ENCODE measurements around the gene KLC4. TPM values are rescaled to one million over a fixed set of nuclear protein-coding genes. Genes with fewer than 3 reads are reported as not detected.
A peak's percentile ranks its signal among the peaks of the same experiment; 100 is the strongest.

The KLC4 gene
- polyA plus RNA-seq, 1 experiment = 9.1 TPM

DNA sequence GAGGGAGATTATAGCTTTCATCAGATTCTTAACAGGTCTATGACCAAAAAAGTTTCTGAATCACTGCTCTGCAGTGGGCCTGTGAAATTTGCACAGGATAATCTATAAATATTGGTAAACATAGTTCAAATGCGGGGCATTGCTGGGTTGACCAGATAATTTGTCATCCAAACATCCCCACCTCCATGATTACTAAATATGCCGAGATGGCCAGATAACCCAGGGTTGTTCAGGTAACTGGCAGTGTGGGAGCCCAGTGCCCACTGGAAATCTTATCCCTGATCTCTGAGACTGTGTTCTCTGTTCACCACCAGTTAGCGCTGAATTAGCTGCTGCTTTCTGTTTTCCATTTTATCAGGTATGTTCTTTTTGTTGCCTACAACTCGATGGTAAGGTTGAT lies 38.1 kb downstream of the KLC4 start:
- H3K9me3 ChIP-seq (ENCODE audit: control insufficient read depth, insufficient read depth, low read length) = no peaks in the 10 kb centered on the region
- peak overlapping the region; percentile 22 for H3K27ac ChIP-seq (ENCODE audit: low read depth, low read length)
- no peak for DNase-seq (ENCODE audit: low read depth, low spot score)
- no peak for TF ChIP-seq CTCF (IDR thresholded peaks at IDR 0.05; ENCODE audit: low read depth, low read length)
- no peak overlapping the region for H3K4me3 ChIP-seq (ENCODE audit: low read depth, low read length)
- ChIA-PET CTCF (interaction anchor here (0.9 to 2.0 kb wide), 3 partner anchors 10 to 47 kb away, joined by 3 to 7 read pairs (median 5); no protein-coding TSS in a partner anchor), POLR2A (interaction anchor here (1.0 to 1.5 kb wide), 3 partner anchors 22 to 44 kb away, joined by 4 to 21 read pairs (median 10); partner anchors contain the start of genes CUL7 and PTK7)
- H3K27me3 ChIP-seq (ENCODE audit: control insufficient read depth, insufficient read depth, low read length) = no peaks in the 10 kb centered on the region

DNA sequence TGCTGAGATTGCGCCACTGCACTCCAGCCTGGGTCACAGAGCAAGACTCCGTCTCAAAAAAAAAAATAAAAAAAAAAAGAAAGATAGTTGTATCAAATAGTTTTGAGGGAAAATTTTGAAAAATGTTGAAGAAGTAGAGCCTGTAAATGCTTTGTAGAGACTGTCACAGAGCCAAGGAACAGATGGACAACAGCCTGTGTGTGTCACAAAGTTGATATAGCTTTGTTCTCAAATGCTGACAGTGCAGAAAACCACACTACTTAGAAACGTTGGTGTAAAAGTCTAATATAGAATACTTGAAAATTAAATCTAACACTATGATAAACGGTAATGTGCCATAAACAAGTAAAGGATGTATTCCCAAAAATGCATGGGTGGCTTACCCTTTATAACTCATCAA lies 42.1 kb downstream of the KLC4 start:
- ChIA-PET CTCF (interaction anchor here (1.3 kb wide), 1 partner anchor 24 kb away, joined by 5 read pairs; no protein-coding TSS in a partner anchor), POLR2A (interaction anchor here (0.5 kb wide), 1 partner anchor 12 kb away, joined by 5 read pairs; no protein-coding TSS in a partner anchor)
- no peak for TF ChIP-seq CTCF (IDR thresholded peaks at IDR 0.05; ENCODE audit: low read depth, low read length)

DNA sequence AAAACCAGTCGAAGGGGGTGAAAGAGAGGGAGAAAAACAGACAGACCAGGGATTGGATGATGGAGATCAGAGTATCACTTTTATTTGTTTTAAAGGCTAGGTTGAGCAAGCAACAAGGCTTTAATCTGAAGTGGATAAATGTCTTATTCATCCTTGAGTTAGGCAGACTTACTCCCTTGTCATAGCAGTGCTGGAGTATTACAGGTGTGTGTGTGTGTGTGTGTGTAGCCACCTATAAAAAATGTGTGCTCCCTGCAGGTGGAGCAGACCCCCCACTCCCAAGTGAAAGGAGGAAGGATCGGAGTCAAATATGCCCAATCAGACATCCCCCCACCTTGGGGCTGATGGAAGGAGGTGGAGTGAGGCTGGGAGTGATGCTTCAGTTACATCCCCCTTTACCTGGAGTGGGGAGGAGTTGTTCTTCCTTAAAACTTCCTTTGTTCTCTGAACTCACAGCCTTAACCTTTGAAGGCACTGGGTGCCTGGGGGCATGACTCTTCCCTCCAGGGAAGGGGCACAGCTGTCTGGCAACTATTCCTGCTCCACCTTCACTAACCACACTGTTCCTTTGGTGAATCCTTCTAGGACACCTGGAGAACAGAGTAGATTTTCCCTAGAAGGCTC lies 43.9 kb downstream of the KLC4 start:
- ChIA-PET POLR2A (no interaction called here), CTCF (no interaction called here)
- no peak for DNase-seq (ENCODE audit: low read depth, low spot score)
- Histone ChIP-seq H3K27me3 (ENCODE audit: control insufficient read depth, insufficient read depth, low read length) (no peaks in the 10 kb centered on the region), H3K4me3 (ENCODE audit: low read depth, low read length) (no peak overlapping the region), H3K27ac (ENCODE audit: low read depth, low read length) (no peak overlapping the region), H3K9me3 (ENCODE audit: control insufficient read depth, insufficient read depth, low read length) (no peaks in the 10 kb centered on the region)
- no peak for TF ChIP-seq CTCF (IDR thresholded peaks at IDR 0.05; ENCODE audit: low read depth, low read length)

More for the DNA sequence above, 42.1 kb downstream of the KLC4 start:
- Histone ChIP-seq H3K9me3 (ENCODE audit: control insufficient read depth, insufficient read depth, low read length) (no peaks in the 10 kb centered on the region), H3K4me3 (ENCODE audit: low read depth, low read length) (no peak overlapping the region), H3K27ac (ENCODE audit: low read depth, low read length) (no peak overlapping the region), H3K27me3 (ENCODE audit: control insufficient read depth, insufficient read depth, low read length) (no peaks in the 10 kb centered on the region)
- no peak for DNase-seq (ENCODE audit: low read depth, low spot score)

- CTCF ChIA-PET = no interaction called here
- no peak overlapping the region for H3K4me3 ChIP-seq (ENCODE audit: low read depth, low read length)
- H3K9me3 ChIP-seq (ENCODE audit: control insufficient read depth, insufficient read depth, low read length) = no peaks in the 10 kb centered on the region
- DNase-seq (ENCODE audit: low read depth, low spot score) = no peak
- POLR2A ChIA-PET = interaction anchor here (1.2 kb wide), 1 partner anchor 15 kb away, joined by 6 read pairs; no protein-coding TSS in a partner anchor
- H3K27me3 ChIP-seq (ENCODE audit: control insufficient read depth, insufficient read depth, low read length) = no peaks in the 10 kb centered on the region
- no peak for TF ChIP-seq CTCF (IDR thresholded peaks at IDR 0.05; ENCODE audit: low read depth, low read length)
- no peak overlapping the region for H3K27ac ChIP-seq (ENCODE audit: low read depth, low read length)
Measured at GRCh38 chr6:43105538-43106222, 46.2 kb downstream of the KLC4 start.
